ENCODE results near the gene ANAPC7.

ANAPC7 gene

DNA sequence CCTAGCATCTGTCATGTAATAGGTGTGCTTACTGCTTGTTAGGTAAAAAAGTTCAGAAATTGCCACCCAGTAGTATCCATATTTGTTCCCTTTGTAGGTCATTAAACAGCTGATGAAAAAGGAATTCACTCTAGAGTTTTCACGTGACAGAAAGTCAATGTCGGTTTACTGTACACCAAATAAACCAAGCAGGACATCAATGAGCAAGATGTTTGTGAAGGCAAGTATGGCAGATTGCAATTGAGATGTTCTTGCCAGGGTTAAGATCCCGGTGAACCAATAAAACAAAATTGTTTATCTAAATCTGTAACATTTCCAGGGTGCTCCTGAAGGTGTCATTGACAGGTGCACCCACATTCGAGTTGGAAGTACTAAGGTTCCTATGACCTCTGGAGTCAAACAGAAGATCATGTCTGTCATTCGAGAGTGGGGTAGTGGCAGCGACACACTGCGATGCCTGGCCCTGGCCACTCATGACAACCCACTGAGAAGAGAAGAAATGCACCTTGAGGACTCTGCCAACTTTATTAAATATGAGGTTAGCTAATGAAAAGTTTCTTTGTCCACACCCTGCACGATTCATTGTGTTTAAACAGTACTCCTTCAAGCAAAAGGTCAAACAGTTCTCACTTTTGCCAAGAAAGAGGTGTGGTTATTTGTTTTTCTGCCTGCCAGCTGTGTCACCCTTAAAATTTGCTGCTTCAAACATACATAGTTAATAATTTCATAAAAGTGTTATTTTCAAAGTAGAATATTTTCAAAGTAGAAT is 64.1 kb downstream of the ANAPC7 start:
- Histone ChIP-seq H3K27ac (ENCODE audit: extremely low read depth, low read depth, low read length) (no peak overlapping the region), H3K4me3 (ENCODE audit: low read depth, low read length) (no peak overlapping the region), H3K9me3 (ENCODE audit: control insufficient read depth, insufficient read depth, low read depth, low read length) (no peaks in the 10 kb centered on the region), H3K36me3 (ENCODE audit: control insufficient read depth in 2 of 2, insufficient read depth in 1 of 2, low read length in 2 of 2) (peaks cover 76 to 100% of the 10 kb centered on the region in 2 experiments), H3K4me1 (ENCODE audit: control insufficient read depth, insufficient read depth, low read length) (no peaks in the 10 kb centered on the region)
- CTCF ChIA-PET = interaction anchor here (0.7 to 1.1 kb wide), 2 partner anchors 92 to 261 kb away, joined by 4 to 5 read pairs; no protein-coding TSS in a partner anchor
- TF ChIP-seq ZNF248 (tag by site-specific recombination; IDR thresholded peaks at IDR 0.05) = no peak
- TF ChIP-seq ZNF837 (tag by site-specific recombination; IDR thresholded peaks at IDR 0.05) = no peak
- no peak for TF ChIP-seq ZNF555 (tag by site-specific recombination; conservative IDR thresholded peaks at IDR 0.05)
- no peak for TF ChIP-seq ZNF391 (tag by site-specific recombination; IDR thresholded peaks at IDR 0.05; ENCODE audit: borderline replicate concordance, low read depth)
- no peak for TF ChIP-seq ZNF48 (tag by site-specific recombination; IDR thresholded peaks at IDR 0.05)
- no peak for TF ChIP-seq ZNF133 (tag by site-specific recombination; IDR thresholded peaks at IDR 0.05)
- no peak for TF ChIP-seq ZNF530 (tag by site-specific recombination; IDR thresholded peaks at IDR 0.05; ENCODE audit: low read depth)
- no peak for TF ChIP-seq ZIC2 (tag by site-specific recombination; IDR thresholded peaks at IDR 0.05)
- POLR2A ChIA-PET = no interaction called here

DNA sequence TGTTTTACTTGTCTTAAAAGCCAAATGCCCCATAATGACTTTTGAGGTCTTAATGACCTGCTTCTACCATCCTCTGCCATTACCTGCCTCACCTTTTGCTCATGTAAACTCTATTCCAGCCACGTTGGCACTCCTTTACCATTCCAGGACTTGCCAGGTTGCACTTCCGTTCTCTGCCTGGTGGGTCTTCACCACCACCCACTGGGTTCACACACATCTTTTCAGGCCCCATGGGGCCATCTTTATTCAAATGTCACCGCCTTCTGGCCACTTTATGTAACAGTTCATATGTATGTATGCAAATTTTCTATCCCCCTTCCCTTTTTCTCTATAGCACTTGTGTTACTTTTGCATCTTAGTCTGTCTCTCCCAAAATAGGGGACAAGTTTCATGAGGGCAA is 64.8 kb downstream of the ANAPC7 start:
- H3K4me3 ChIP-seq (ENCODE audit: low read depth, low read length) = no peak overlapping the region
- CTCF ChIA-PET = interaction anchor here (0.7 kb wide), 1 partner anchor 260 kb away, joined by 5 read pairs; no protein-coding TSS in a partner anchor

DNA sequence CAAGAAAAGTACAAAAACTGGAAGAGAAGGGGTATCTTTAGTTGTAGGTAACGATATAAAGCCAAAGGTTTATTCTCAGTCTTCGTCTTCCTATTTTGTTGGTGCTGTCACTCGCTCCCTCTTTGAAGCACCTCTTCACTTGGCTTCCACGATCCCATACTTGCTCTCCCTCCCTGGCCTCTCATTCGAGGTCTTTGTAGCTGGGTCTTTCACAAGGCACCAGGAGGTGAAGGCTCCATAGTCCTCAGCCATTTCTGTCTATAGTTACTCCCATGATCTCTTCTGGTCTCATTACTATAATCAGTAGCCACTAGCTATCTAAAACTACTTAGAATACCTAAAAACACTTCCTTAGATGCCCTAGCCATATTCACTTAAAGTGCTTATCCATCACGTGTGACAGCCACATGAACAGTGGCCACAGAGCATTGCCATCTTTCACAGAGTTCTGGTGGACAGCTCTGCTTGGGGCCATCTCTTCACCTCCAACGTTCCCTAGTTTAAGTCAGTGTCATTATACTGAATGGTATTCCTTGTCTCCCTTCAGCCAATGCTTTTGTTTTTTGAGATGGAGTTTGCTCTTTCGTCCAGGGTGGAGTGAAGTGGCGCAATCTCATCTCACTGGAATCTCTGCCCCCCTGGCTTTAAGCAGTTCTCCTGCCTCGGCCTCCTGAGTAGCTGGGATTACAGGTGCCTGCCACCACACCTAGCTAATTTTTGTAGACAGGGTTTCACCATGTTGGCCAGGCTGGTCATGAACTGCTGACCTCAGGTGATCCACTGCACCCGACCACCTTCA is 65.4 kb downstream of the ANAPC7 start:
- H3K4me1 ChIP-seq (ENCODE audit: control insufficient read depth, insufficient read depth, low read length) = no peaks in the 10 kb centered on the region
- H3K36me3 ChIP-seq (ENCODE audit: control insufficient read depth in 2 of 2, insufficient read depth in 1 of 2, low read length in 2 of 2) = peaks cover 73 to 100% of the 10 kb centered on the region in 2 experiments
- no peak overlapping the region for H3K4me3 ChIP-seq (ENCODE audit: low read depth, low read length)
- H3K27ac ChIP-seq (ENCODE audit: extremely low read depth, low read depth, low read length) = no peak overlapping the region
- no peaks in the 10 kb centered on the region for H3K9me3 ChIP-seq (ENCODE audit: control insufficient read depth, insufficient read depth, low read depth, low read length)
- ChIA-PET POLR2A (no interaction called here), CTCF (no interaction called here)
- TF ChIP-seq ZNF146 (tag by site-specific recombination; IDR thresholded peaks at IDR 0.05) = no peak
- TF ChIP-seq, protein P1, sequence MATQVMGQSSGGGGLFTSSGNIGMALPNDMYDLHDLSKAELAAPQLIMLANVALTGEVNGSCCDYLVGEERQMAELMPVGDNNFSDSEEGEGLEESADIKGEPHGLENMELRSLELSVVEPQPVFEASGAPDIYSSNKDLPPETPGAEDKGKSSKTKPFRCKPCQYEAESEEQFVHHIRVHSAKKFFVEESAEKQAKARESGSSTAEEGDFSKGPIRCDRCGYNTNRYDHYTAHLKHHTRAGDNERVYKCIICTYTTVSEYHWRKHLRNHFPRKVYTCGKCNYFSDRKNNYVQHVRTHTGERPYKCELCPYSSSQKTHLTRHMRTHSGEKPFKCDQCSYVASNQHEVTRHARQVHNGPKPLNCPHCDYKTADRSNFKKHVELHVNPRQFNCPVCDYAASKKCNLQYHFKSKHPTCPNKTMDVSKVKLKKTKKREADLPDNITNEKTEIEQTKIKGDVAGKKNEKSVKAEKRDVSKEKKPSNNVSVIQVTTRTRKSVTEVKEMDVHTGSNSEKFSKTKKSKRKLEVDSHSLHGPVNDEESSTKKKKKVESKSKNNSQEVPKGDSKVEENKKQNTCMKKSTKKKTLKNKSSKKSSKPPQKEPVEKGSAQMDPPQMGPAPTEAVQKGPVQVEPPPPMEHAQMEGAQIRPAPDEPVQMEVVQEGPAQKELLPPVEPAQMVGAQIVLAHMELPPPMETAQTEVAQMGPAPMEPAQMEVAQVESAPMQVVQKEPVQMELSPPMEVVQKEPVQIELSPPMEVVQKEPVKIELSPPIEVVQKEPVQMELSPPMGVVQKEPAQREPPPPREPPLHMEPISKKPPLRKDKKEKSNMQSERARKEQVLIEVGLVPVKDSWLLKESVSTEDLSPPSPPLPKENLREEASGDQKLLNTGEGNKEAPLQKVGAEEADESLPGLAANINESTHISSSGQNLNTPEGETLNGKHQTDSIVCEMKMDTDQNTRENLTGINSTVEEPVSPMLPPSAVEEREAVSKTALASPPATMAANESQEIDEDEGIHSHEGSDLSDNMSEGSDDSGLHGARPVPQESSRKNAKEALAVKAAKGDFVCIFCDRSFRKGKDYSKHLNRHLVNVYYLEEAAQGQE (tag by site-specific recombination; IDR thresholded peaks at IDR 0.05) = no peak
- TF ChIP-seq ZNF529 (tag by site-specific recombination; IDR thresholded peaks at IDR 0.05; ENCODE audit: insufficient replicate concordance) = no peak
- no peak for TF ChIP-seq ZNF76 (tag by site-specific recombination; IDR thresholded peaks at IDR 0.05; ENCODE audit: borderline replicate concordance, low read depth)
- TF ChIP-seq, protein P2, sequence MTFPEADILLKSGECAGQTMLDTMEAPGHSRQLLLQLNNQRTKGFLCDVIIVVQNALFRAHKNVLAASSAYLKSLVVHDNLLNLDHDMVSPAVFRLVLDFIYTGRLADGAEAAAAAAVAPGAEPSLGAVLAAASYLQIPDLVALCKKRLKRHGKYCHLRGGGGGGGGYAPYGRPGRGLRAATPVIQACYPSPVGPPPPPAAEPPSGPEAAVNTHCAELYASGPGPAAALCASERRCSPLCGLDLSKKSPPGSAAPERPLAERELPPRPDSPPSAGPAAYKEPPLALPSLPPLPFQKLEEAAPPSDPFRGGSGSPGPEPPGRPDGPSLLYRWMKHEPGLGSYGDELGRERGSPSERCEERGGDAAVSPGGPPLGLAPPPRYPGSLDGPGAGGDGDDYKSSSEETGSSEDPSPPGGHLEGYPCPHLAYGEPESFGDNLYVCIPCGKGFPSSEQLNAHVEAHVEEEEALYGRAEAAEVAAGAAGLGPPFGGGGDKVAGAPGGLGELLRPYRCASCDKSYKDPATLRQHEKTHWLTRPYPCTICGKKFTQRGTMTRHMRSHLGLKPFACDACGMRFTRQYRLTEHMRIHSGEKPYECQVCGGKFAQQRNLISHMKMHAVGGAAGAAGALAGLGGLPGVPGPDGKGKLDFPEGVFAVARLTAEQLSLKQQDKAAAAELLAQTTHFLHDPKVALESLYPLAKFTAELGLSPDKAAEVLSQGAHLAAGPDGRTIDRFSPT (tag by site-specific recombination; IDR thresholded peaks at IDR 0.05) = no peak
- no peak for TF ChIP-seq GLIS1 (tag by site-specific recombination; IDR thresholded peaks at IDR 0.05)
- no peak for TF ChIP-seq ZNF654 (tag by site-specific recombination; IDR thresholded peaks at IDR 0.05; ENCODE audit: low read depth)
- no peak for TF ChIP-seq WT1 (tag by site-specific recombination; IDR thresholded peaks at IDR 0.05)
- TF ChIP-seq KLF8 (tag by site-specific recombination; IDR thresholded peaks at IDR 0.05) = no peak
- no peak for TF ChIP-seq ZNF837 (tag by site-specific recombination; IDR thresholded peaks at IDR 0.05)
- no peak for TF ChIP-seq SETDB1 (IDR thresholded peaks at IDR 0.05; ENCODE audit: insufficient read length, low read length)

More for the DNA sequence above, 64.8 kb downstream of the ANAPC7 start:
- Histone ChIP-seq H3K9me3 (ENCODE audit: control insufficient read depth, insufficient read depth, low read depth, low read length) (no peaks in the 10 kb centered on the region), H3K36me3 (ENCODE audit: control insufficient read depth in 2 of 2, insufficient read depth in 1 of 2, low read length in 2 of 2) (peaks cover 74 to 100% of the 10 kb centered on the region in 2 experiments), H3K4me1 (ENCODE audit: control insufficient read depth, insufficient read depth, low read length) (no peaks in the 10 kb centered on the region), H3K27ac (ENCODE audit: extremely low read depth, low read depth, low read length) (no peak overlapping the region)
- TF ChIP-seq ZNF266 (tag by site-specific recombination; IDR thresholded peaks at IDR 0.05; ENCODE audit: low read depth) (no peak), REPIN1 (tag by site-specific recombination; IDR thresholded peaks at IDR 0.05; ENCODE audit: low read depth) (no peak), IKZF3 (tag by site-specific recombination; IDR thresholded peaks at IDR 0.05) (no peak), ZNF654 (tag by site-specific recombination; IDR thresholded peaks at IDR 0.05; ENCODE audit: low read depth) (peak; percentile 30)
- TF ChIP-seq, protein P3, sequence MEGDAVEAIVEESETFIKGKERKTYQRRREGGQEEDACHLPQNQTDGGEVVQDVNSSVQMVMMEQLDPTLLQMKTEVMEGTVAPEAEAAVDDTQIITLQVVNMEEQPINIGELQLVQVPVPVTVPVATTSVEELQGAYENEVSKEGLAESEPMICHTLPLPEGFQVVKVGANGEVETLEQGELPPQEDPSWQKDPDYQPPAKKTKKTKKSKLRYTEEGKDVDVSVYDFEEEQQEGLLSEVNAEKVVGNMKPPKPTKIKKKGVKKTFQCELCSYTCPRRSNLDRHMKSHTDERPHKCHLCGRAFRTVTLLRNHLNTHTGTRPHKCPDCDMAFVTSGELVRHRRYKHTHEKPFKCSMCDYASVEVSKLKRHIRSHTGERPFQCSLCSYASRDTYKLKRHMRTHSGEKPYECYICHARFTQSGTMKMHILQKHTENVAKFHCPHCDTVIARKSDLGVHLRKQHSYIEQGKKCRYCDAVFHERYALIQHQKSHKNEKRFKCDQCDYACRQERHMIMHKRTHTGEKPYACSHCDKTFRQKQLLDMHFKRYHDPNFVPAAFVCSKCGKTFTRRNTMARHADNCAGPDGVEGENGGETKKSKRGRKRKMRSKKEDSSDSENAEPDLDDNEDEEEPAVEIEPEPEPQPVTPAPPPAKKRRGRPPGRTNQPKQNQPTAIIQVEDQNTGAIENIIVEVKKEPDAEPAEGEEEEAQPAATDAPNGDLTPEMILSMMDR (tag by site-specific recombination; IDR thresholded peaks at IDR 0.05) = peak; percentile 52; the same call in 1 of the 2 replicates
- POLR2A ChIA-PET = no interaction called here

Measured in HEK293 (cell line).